HepG2 (cell line): ENCODE measurements around the gene RASA4.
"Not testable (repeated sequence)": the region's sequence is repeated elsewhere in the genome, so short reads cannot be mapped to it uniquely, and the experiment has no call there.

ENCODE experiments used
- CREM ChIP-seq, 2 experiments: sonication (generic) in 1 of 2; formaldehyde crosslinking in 1 of 2; IDR thresholded peaks; 2 replicates each; pipeline versions ENCODE4 v1.4.0 to v1.6.1; 2016 to 2020; ENCODE audit warnings: antibody characterized with exemption in 1 of 2, mild to moderate bottlenecking in 1 of 2, missing genetic modification reagents in 1 of 2
- KDM5B ChIP-seq: sonication (generic); formaldehyde crosslinking; IDR thresholded peaks from 2 replicates; pipeline ENCODE4 v1.4.0; 2020; ENCODE audit warnings: missing genetic modification reagents, mild to moderate bottlenecking, borderline replicate concordance
- NFRKB ChIP-seq: fragments of 450-650 bp; IDR thresholded peaks from 2 replicates; pipeline ENCODE4 v1.6.1; 2017
- NONO ChIP-seq, 2 experiments: fragments of 450-650 bp in 1 of 2; sonication (generic) in 1 of 2; formaldehyde crosslinking in 1 of 2; IDR thresholded peaks in 1 of 2; conservative IDR thresholded peaks in 1 of 2; 2 replicates each; pipeline versions ENCODE4 v1.6.1 to v1.8.0; 2017 to 2022; ENCODE audit warnings: mild to moderate bottlenecking in 1 of 2, missing genetic modification reagents in 1 of 2, moderate library complexity in 1 of 2
- PHF8 ChIP-seq: sonication (generic); formaldehyde crosslinking; IDR thresholded peaks from 2 replicates; pipeline ENCODE4 v1.5.0; 2020; ENCODE audit warnings: missing genetic modification reagents
- RNF2 ChIP-seq: fragments of 450-650 bp; conservative IDR thresholded peaks from 2 replicates; pipeline ENCODE4 v1.6.1; 2016; ENCODE audit warnings: low read depth
- SRSF1 ChIP-seq: fragments of 200-400 bp; formaldehyde crosslinking; optimal IDR thresholded peaks from 2 replicates; pipeline ENCODE3; 2017; ENCODE audit warnings: mild to moderate bottlenecking, low read depth, low read length, moderate library complexity
- XRCC5 ChIP-seq: fragments of 200-400 bp; formaldehyde crosslinking; optimal IDR thresholded peaks from 2 replicates; pipeline ENCODE3; 2017; ENCODE audit warnings: mild to moderate bottlenecking, low read length
- ZFX ChIP-seq: sonication (generic); formaldehyde crosslinking; IDR thresholded peaks from 2 replicates; pipeline ENCODE4 v1.4.0; 2020; ENCODE audit warnings: mild to moderate bottlenecking, low read depth, missing genetic modification reagents, moderate library complexity
- TF ChIP-seq, protein P1 (sequence below): sonication (generic); formaldehyde crosslinking; IDR thresholded peaks from 2 replicates; pipeline ENCODE4 v1.5.0; 2020; ENCODE audit warnings: mild to moderate bottlenecking, missing genetic modification reagents, moderate library complexity
- TF ChIP-seq, protein P2 (sequence below): IDR thresholded peaks from 2 replicates; pipeline ENCODE4 v1.6.1; 2016; ENCODE audit warnings: mild to moderate bottlenecking, missing biosample characterization, missing genetic modification reagents

DNA sequence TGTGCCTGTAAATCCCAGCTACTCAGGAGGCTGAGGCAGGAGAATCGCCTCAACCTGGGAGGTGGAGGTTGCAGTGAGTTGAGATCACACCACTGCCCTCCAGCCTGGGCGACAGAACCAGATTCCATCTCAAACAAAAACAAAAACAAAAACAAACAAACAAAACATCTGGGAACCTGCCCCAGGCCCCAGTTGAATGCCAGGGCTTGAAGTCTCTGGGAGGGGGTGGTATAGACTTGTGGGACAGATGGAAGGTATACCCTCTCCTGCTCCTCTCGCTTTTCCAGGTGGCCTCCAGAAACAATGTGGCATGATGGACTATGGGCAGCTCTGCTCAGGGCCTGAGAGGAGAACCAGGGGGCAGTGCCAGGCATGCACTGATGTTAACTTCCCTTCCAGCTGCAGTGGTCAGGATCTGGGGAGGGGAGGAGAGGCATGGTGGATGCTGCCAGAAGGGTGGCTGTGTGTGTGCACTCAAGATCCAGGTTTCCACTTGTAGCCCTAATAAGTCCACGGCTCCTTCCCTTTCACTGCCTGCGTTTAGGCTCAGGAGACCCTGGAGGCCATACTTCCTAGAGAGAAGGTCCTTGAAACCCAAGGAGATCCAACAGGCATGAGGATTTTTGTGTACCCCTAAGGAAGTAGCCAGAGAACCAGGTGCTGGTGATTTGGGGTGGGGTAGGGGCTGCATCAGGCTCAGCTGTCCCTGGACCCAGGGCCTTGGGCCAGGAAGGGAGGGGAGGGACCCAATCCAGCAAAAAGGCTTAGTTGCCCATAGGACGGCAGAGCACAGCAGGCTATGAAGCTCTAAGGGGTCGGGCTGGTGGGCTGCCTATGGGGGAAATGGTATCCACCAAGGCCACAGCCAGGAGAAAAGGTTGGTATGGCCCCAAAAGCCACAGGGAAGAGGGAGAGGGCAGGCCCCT, 39.0 kb downstream of the RASA4 start:
- TF ChIP-seq KDM5B (CRISPR knock-in tag); RNF2; SRSF1; NONO (IDR thresholded peaks at IDR 0.05); NONO (CRISPR knock-in tag; conservative IDR thresholded peaks at IDR 0.05); ZFX (CRISPR knock-in tag); PHF8 (CRISPR knock-in tag); CREM (IDR thresholded peaks at IDR 0.05); CREM (CRISPR knock-in tag; IDR thresholded peaks at IDR 0.05); XRCC5; NFRKB: not testable (repeated sequence)
- TF ChIP-seq, protein P1, sequence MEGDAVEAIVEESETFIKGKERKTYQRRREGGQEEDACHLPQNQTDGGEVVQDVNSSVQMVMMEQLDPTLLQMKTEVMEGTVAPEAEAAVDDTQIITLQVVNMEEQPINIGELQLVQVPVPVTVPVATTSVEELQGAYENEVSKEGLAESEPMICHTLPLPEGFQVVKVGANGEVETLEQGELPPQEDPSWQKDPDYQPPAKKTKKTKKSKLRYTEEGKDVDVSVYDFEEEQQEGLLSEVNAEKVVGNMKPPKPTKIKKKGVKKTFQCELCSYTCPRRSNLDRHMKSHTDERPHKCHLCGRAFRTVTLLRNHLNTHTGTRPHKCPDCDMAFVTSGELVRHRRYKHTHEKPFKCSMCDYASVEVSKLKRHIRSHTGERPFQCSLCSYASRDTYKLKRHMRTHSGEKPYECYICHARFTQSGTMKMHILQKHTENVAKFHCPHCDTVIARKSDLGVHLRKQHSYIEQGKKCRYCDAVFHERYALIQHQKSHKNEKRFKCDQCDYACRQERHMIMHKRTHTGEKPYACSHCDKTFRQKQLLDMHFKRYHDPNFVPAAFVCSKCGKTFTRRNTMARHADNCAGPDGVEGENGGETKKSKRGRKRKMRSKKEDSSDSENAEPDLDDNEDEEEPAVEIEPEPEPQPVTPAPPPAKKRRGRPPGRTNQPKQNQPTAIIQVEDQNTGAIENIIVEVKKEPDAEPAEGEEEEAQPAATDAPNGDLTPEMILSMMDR = not testable (repeated sequence)
- TF ChIP-seq, protein P2, sequence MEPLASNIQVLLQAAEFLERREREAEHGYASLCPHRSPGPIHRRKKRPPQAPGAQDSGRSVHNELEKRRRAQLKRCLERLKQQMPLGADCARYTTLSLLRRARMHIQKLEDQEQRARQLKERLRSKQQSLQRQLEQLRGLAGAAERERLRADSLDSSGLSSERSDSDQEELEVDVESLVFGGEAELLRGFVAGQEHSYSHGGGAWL (CRISPR knock-in tag) = not testable (repeated sequence)
